Endothelial cell (in vitro differentiated cells): ENCODE data around the gene NOL7. TPM values are rescaled to one million over a fixed set of nuclear protein-coding genes. Genes with fewer than 3 reads are reported as not detected.
A peak's percentile ranks its signal among the peaks of the same experiment; 100 is the strongest.

Experiments used
- DNase-seq: peaks from one replicate; pipeline ENCODE4 v3.0.0; 2021; ENCODE audit warnings: low spot score
- H3K27ac Mint-ChIP-seq: one replicate; pipeline ENCODE4 v1.8.0; 2021; ENCODE audit warnings: mixed read lengths, inconsistent platforms; ENCODE audit not compliant: unreplicated experiment
- H3K27me3 Mint-ChIP-seq: one replicate; pipeline ENCODE4 v1.8.0; 2021; ENCODE audit warnings: mild to moderate bottlenecking, moderate library complexity, mixed read lengths, inconsistent platforms; ENCODE audit not compliant: unreplicated experiment
- H3K36me3 Mint-ChIP-seq: one replicate; pipeline ENCODE4 v1.8.0; 2021; ENCODE audit warnings: mild to moderate bottlenecking, low read depth, mixed read lengths, inconsistent platforms; ENCODE audit not compliant: unreplicated experiment
- H3K4me1 Mint-ChIP-seq: one replicate; pipeline ENCODE4 v1.8.0; 2021; ENCODE audit warnings: mild to moderate bottlenecking, mixed read lengths, inconsistent platforms; ENCODE audit not compliant: unreplicated experiment
- H3K4me3 Mint-ChIP-seq: one replicate; pipeline ENCODE4 v1.8.0; 2021; ENCODE audit warnings: mild to moderate bottlenecking, mixed read lengths, inconsistent platforms; ENCODE audit not compliant: unreplicated experiment
- H3K9me3 Mint-ChIP-seq: one replicate; pipeline ENCODE4 v1.8.0; 2021; ENCODE audit warnings: mixed read lengths, inconsistent platforms; ENCODE audit not compliant: unreplicated experiment
- CTCF ChIP-seq: fragments of 200-600 bp; sonication (generic); IDR thresholded peaks from one replicate; pipeline ENCODE4 v1.5.0; 2021; ENCODE audit warnings: antibody characterized with exemption; ENCODE audit not compliant: unreplicated experiment
- total RNA-seq: library from RNA; stranded (reverse); fragmentation: NEBNext Ultra II Directional; extraction: Animal tissue kit (Norgen Biotek cat#: 25700); gene quantifications from one replicate; pipeline ENCODE4 v1.2.1, GENCODE V29; 2021; ENCODE audit not compliant: unreplicated experiment

Gene NOL7
- total RNA-seq, 1 donor from 2014 or later = 43.5 TPM

GRCh38 chr6:13614126-13614925 is 809 bp upstream of the NOL7 start:
- Mint-ChIP-seq H3K27ac (peak overlapping the region; percentile 83), H3K4me1 (peaks cover 28% of the 10 kb centered on the region), H3K27me3 (peaks cover 9% of the 10 kb centered on the region), H3K4me3 (peak overlapping the region; percentile 99), H3K9me3 (no peaks in the 10 kb centered on the region), H3K36me3 (peaks cover 24% of the 10 kb centered on the region)
- peak; percentile 63 for DNase-seq
- no peak for TF ChIP-seq CTCF

GRCh38 chr6:13615792-13616120 is 621 bp downstream of the NOL7 start:
- H3K4me1 Mint-ChIP-seq = peaks cover 28% of the 10 kb centered on the region
- no peaks in the 10 kb centered on the region for H3K9me3 Mint-ChIP-seq
- DNase-seq = peak; percentile 50
- peaks cover 19% of the 10 kb centered on the region for H3K36me3 Mint-ChIP-seq
- H3K27me3 Mint-ChIP-seq = peaks cover 9% of the 10 kb centered on the region
- H3K4me3 Mint-ChIP-seq = peak overlapping the region; percentile 99
- TF ChIP-seq CTCF = no peak
- peak overlapping the region; percentile 95 for H3K27ac Mint-ChIP-seq

GRCh38 chr6:13617066-13617465 is 1.9 kb downstream of the NOL7 start:
- peaks cover 23% of the 10 kb centered on the region for H3K36me3 Mint-ChIP-seq

GRCh38 chr6:13624871-13625288 is 9.7 kb downstream of the NOL7 start:
- Mint-ChIP-seq H3K27ac (peak overlapping the region; percentile 62), H3K36me3 (peaks cover 26% of the 10 kb centered on the region), H3K27me3 (peaks cover 5% of the 10 kb centered on the region), H3K9me3 (no peaks in the 10 kb centered on the region), H3K4me1 (peaks cover 38% of the 10 kb centered on the region), H3K4me3 (peak overlapping the region; percentile 16)
- peak; percentile 43 for TF ChIP-seq CTCF
- no peak for DNase-seq

More at GRCh38 chr6:13617066-13617465, 1.9 kb downstream of the NOL7 start:
- Mint-ChIP-seq H3K27ac (peak overlapping the region; percentile 76), H3K4me3 (peak overlapping the region; percentile 99), H3K27me3 (peaks cover 9% of the 10 kb centered on the region), H3K9me3 (no peaks in the 10 kb centered on the region), H3K4me1 (peaks cover 33% of the 10 kb centered on the region)
- no peak for DNase-seq
- TF ChIP-seq CTCF = no peak

GRCh38 chr6:13629459-13630116 is 14.5 kb downstream of the NOL7 start:
- Mint-ChIP-seq H3K27me3 (peaks cover 3% of the 10 kb centered on the region), H3K27ac (peak overlapping the region; percentile 88), H3K9me3 (no peaks in the 10 kb centered on the region), H3K4me3 (peak overlapping the region; percentile 51), H3K4me1 (peaks cover 47% of the 10 kb centered on the region), H3K36me3 (peaks cover 25% of the 10 kb centered on the region)
- no peak for TF ChIP-seq CTCF
- no peak for DNase-seq
